GM21717 (cell line): ENCODE results near the gene UGT1A6.
"Not testable (repeated sequence)": the region's sequence is repeated elsewhere in the genome, so short reads cannot be mapped to it uniquely, and the experiment has no call there.

Experiments
- ATAC-seq: cut with Tn5 transposase; IDR thresholded peaks from one replicate; pipeline ENCODE4 v1.9.1; 2021; ENCODE audit warnings: mild to moderate bottlenecking, moderate library complexity; ENCODE audit not compliant: unreplicated experiment

Gene UGT1A6

DNA sequence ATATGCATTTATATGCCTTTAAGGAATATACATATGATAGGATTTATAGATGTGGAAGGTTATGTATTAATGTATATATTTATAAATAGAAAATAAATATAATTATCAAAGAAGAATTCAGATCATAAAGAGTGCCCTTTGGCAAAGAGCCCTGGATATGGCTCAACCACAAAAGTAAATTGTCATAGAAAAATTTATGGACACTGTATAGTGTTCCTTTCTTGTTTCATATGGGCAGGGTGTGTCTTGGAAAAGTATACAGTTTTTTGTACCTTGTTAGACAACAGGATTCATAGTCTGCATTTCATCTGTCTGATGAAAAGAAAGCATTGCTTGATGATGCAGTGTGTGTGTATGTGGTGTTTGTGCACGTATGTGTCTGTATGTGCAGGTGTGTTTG, 8.1 kb upstream of the UGT1A6 start:
- ATAC-seq = no peak

DNA sequence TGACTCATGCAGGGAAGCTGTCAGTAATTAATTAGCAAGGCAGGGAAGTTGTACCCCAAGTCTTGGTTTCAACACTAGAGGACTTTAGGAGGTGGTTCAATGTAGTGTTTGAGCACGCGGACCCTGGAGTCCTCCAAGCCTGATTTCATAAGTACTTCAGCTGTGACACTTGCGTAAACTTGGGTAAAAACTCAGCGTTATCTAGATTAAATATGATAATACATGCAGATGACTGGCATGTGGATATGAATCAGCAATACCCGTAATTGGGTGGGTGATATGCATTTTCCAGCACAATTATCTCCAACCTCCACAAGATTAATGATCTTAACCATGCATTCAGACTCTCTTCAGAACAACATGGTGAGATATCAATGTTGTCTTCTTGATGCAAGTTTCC, 5.8 kb upstream of the UGT1A6 start:
- no peak for ATAC-seq

DNA sequence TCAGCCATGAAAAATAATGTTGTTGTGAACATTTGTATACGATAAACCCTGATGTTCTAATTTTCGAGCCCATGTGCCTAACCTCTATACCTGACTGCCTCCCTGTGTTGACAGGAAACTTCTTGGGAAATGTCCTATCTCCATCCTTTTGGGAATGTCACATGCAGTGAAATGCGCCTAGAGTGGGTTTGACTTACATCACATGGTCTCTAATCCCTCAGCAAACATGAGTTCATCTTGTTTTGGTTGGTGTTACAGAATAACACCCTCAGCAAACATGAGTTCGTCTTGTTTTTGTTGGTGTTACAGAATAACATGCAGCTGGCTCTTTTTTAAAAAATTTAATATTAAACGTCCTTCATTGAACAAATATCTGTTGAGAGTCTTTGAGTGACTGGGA, 4.3 kb upstream of the UGT1A6 start:
- ATAC-seq = no peak

DNA sequence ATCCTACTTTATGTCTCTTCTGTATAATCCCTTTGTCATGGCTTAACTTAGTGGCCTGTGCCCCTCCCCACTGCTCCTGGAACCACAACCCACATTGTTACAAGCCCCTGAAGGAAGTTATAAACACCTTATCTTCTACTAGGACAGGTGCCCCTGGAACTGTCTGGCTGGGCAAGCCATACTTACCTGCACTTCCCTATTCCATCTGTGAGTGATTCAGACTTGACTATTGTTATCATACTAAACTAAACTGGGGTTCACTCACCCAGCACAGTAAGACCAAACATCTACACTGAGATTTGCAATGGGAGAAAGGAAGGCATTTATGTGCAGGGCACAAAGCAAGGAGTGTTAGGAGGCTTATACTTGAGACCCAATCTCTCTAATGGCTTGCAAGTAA, 3.7 kb upstream of the UGT1A6 start:
- ATAC-seq = no peak

DNA sequence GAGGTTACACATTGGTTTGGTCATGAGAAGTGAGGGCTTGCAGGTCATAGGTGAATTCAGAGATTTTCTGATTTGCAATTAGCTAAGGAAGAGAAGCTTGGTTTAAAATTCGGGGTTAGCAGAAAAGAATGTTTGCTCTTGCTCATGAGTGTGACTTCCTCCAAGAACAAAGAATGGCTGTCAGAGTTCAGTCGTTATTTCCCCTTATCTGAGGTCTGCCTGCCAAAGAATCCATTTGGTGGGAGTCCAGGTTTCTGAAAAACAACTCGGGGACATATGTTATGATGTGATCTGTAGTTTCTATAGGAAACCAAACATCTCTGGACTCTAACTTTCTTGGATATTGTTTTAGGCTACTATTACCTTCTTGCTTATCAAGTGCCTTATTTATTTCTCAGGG, 3.2 kb upstream of the UGT1A6 start:
- no peak for ATAC-seq

DNA sequence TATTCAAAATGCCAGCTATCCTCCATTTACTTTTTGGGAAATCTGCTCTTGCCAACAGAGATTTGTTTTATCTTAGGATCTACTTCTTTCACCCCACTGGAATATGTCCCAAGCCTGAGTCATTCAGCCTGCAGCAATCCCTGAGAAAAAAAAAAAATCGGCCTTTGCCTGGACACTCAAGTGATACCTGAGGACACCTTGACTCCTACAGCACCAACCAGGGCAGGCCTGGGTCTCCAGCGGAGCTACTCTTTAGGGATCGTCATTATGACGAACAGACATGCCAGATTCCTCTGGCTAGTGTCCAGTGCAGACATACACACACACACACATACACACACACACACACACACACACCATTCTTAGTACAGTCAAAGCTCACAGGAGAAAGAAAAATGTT, 2.2 kb upstream of the UGT1A6 start:
- ATAC-seq = no peak

DNA sequence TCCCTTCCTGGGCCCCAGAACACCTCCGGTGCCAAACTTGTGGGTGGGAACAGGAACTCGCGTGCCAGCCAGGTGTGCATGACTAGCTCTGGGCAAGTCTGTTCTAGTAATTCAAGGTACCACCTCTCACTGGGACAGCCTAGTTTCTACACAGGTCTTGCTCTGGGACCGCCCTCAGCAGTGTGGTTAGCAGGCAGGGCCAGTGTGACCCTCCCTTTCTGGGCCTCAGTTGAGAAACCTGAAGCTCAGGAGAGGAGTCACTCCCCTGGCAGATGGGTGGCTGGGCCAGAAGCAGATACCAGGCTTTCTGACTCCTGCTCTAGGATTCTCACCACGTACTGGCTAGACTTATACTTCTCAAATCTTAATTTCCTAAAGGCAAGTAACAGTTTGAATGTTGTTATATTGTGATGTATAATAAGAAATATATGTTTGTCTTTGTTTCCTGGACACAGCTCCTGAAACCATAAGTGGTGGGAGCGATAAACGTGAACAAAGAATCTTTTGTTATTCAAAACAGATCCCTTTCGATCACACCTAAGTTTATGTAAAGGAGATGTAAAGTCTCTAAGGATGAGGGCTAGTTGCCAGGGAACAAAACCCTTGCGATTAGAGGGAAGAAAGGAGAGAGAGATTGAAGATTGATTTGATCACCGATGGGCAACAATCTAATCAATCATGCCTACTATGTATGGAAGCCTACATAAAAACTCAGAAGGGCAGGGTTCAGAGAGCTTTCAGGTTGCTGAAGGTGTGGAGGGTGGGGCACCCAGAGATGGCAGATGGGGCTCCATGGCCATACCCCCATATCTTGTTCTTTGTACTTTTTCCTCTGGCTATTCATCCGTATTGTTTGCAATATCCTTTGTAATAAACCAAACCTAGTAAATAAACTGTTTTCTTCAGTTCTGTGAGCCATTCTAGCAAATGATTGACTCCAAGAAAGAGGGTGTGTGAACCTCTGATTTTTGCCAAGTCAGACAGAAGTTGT, 952 bp upstream of the UGT1A6 start:
- ATAC-seq = no peak

DNA sequence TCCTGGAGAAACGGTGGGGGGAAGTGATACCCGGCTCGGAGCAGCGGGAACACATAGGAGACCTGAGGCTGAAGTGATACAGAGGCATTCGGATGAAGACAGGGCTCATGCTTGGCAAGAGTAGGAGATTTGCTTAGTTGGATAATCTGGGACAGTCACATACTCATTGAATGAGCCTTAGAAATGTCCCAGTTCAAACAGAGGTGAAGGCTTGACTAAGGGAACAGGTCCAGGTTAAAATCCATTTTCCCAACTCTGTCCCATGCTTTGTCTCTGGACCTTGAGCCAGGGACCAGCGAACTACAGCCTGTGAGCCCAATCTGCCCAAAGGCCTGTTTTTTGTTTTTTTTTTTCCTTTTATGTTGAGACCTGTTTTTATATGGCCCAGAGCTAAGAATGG, 1.3 kb downstream of the UGT1A6 start:
- ATAC-seq = no peak

DNA sequence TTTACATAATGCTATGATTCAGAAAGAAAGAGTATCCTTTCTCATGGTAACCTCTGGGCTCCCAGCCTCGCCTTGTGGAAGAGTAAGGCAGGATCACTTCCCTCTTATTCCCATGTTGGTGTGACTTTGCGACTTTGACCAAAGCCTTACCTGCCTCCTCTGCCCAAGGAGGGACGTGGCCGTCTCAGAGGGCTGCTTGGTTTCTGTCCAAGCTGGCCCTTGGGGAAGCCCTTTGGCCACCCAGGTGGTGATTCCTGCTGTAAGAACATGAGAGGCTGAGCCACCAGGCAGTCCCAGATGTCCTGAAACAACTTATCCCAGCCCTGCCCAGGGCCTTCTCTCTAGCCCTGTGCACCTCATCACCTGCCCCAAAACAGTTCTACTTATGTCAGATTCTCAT, 6.0 kb downstream of the UGT1A6 start:
- ATAC-seq = no peak

DNA sequence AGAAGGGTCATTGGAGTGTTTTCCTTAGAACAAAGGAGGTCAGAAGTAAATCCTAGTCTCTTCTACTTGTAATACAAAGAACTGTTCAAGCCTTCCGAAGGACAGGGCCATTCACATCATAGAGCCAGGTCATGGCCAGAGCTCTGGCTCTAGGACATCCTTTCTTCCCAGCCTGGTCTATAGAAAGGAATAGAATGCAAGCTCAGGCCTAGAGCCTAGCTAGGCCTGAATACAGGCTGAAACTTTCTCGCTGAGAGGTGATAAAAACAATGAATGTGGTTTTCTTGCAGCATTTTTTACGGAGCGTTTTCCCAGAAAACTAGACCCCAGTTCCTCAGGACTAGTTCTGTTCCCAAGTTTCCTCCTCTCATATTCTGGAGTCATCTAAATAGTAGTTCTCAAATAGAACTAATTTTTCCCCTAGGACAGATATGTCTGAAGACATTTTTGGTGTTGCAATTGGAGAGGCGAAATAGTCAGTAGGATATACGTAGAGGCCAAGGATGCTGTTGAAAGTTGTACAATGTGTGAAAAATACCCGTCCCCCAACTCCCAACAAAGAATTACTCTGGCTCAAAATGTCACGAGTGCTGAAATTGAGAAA, 6.8 kb downstream of the UGT1A6 start:
- no peak for ATAC-seq

DNA sequence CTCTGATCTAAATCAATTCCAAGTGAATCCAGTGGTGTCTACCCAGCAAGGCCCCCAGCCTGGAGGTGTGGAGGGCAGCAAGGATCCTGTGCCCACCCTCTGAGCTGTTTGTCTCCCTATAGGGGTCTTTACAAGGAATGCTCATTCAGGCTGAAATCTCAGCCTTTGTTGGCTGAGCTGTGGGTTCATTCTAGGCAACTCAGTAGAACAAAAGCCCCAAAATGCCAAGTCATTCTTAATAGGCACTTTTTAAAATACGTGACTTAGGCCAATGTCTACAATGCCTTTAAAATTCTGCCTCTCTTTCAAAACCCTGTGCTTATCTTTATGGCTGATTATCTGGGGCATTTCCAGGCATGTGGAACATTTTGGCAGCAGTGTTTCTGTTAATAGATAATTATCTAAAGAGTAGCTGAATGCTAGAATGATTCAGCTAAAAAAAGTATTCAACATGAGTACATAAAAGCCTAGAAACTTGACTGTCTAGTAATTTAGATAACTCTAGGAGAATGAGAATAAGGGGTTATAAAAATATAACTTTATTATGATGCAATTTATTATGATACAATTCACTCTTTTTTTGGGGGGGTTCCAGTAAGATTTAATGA, 7.4 kb downstream of the UGT1A6 start:
- no peak for ATAC-seq

DNA sequence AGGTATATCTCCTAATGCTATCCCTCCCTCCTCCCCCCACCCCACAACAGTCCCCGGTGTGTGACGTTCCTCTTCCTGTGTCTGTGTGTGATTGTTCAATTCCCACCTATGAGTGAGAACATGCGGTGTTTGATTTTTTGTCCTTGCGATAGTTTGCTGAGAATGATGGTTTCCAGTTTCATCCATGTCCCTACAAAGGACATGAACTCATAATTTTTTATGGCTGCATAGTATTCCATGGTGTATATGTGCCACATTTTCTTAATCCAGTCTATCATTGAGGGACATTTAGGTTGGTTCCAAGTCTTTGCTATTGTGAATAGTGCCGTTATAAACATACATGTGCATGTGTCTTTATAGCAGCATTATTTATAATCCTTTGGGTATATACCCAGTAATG, 8.2 kb downstream of the UGT1A6 start:
- not testable (repeated sequence) for ATAC-seq

DNA sequence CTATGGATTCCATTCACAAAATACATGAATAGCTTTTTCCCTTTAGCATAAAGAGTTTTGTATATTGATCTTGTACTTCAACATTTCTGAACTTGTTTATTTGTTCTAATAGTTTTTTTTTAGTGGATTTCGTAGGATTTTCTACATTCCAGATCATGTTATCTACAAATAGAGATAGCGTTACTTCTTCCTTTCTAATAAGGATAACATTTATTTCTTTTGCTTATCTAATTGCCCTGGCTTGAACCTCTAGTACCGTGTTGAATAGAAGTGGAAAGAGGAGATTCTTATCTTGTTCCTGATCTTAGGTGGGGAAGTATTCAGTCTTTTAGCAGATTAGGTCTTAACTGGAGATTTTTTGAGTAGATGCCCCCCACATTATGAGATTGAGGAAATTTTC, 9.5 kb downstream of the UGT1A6 start:
- ATAC-seq = no peak

DNA sequence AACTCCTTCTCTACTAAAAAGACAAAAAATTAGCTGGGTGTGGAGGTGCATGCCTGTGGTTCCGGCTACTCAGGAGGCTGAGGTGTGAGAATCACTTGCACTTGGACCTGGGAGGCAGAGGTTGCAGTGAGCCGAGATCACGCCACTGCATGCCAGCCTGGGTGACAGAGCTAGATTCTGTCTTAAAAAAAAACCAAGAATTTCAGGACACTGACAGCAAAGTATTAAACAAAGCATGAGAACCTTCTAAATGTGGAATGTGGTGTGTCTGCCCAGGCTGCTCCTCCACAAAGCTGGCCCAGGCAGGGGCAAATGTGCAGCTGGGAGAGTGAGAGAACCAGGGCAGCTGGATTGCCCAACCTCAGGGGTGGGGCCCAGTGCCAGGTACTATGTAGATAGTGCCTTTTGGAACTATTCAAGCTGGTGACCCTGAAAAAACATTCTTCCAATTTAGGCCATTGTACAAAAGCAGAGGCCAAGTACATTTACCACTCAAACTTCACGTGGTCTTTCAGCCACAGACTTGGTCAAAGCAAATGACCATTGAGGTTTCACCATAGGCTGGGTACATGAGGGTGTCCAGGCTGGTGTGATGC, 13.3 kb downstream of the UGT1A6 start:
- ATAC-seq = no peak

DNA sequence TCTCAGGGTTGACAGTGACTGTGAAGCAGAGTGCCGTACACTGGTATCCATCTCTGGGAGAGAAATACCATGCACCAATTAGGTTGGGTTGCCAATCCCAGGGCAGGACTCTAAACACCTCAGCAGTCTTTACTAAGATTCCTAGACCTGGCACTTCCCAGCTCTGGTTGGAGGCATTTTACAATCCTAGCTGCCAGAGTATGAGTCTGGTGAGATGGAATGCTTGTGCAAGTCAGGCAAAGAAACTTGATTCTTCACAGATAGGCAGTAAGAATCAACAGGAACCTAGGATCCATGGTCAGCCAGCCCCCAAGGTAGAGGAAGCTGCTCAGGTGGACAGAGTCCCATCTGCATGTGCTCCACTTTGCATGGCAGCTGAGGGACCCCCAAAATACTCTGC, 14.0 kb downstream of the UGT1A6 start:
- ATAC-seq = no peak

DNA sequence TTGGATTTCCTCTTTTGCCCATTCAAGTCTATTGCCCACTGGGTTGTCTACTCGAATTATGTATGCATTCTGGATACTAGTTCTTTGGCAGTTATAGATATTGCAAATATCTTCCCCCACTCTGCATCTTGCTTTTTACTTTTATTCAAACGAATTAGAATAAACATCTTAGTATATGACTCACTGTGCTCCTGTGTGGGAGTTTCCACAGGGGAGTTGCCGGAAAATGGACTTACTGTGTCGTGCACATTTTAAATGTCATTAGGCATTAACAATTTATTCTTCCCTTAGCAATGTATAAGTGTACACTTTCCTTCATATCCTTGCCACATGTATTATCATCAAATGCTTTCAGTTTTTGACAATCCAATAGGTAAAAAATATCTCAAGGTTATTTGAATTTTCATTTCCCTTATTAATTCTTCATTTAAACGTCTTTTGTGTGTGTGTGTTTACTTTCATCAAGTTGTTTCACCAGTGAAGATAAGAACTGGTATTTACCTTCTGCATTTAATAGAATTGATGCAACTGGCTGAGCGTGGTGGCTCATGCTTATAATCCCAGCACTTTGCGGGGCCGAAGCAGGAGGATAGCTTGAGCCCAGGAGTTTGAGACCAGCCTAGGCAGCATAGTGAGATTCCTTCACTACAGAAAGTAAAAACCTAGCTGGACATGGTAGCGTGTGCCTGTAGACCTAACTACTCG, 15.4 kb downstream of the UGT1A6 start:
- no peak for ATAC-seq

DNA sequence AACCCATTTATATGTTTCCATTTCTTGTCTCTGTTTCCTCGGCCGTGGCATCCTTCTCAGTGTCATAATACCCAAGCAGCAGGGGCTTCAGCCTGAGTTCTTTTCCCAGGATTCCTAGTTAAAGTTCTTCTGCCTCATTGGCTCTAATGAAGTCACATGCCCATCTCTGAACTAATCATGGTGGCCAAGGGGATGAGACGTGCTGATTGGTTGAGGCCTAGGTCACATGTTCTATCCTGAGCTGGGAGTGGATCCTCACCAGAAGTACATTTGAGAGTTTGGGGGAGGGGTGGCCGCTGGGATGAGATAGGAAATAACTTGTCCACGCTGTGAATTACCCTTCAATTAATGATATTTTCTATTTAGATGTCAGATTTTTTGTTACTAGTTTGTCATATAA, 16.3 kb downstream of the UGT1A6 start:
- no peak for ATAC-seq

DNA sequence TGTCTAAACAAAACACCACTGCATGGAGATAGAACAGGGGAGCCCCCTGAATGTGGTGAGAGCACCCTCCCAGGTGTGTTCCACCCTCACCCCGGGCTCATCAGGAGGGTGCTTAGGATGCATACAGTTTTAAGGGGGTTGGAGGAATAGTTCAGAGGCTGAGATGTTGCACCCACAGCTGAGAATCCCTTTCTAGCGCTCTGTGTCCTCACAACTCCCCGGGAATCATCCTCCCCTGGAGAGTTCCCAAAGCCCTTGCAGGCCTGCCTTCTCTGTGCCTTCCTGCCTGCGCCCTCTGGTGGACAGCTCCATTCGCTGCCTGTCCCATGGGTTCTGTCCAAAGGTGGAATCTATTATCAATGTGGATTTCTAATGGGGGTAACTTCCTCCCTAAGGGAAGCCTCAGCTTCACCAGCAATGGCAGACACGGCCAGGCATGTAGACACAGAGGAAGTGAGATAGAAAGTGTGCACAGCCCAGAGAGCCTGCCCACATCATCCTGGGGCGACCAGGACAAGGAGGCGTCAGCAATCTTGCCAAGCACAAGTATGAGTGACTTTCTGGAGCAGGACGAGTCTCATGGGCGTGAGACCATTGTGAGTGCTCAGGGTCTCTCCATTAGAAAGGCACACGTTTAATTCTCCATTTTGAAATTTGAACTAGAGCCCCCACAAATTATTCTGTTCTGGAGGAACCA, 18.8 kb downstream of the UGT1A6 start:
- ATAC-seq = peak; percentile 69

DNA sequence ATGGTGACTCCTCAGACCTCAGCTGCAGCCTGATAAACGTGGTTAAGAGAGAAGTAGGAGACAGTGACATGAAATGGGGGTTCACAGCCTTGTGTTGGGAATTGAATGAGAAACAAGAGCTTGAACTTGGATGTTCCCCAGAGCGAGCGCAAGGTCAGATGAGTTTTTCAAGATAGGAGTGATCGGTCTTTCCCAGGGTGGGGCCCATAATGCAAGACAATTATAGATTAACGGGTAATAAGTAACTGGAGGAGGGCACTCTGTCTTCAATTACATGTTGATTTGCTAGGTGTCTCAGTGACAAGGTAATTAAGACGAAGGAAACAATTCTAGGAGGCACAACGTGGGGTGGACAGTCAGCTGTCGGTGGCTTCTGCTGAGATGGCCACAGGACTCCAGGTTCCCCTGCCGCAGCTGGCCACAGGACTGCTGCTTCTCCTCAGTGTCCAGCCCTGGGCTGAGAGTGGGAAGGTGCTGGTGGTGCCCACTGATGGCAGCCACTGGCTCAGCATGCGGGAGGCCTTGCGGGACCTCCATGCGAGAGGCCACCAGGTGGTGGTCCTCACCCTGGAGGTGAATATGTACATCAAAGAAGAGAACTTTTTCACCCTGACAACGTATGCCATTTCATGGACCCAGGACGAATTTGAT, 20.0 kb downstream of the UGT1A6 start, which contains the start of gene UGT1A5:
Gene UGT1A5 (plus strand): TSS at position 297 of the 651 bp plus-strand sequence. CDS start 85 bp downstream, at position 382.
- ATAC-seq = no peak

DNA sequence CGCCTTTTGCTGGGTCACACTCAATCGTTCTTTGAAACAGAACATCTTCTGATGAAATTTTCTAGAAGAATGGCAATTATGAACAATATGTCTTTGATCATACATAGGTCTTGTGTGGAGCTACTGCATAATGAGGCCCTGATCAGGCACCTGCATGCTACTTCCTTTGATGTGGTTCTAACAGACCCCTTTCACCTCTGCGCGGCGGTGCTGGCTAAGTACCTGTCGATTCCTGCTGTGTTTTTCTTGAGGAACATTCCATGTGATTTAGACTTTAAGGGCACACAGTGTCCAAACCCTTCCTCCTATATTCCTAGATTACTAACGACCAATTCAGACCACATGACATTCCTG, 20.5 kb downstream of the UGT1A6 start:
- no peak for ATAC-seq
